ENCODE measurements around the gene SPOP.

GRCh38 chr17:49577650-49577934 is 100.3 kb downstream of the SPOP start:
- TF ChIP-seq ZBTB17 (CRISPR knock-in tag; IDR thresholded peaks at IDR 0.05), result no peak
- TF ChIP-seq POLR2A (conservative IDR thresholded peaks at IDR 0.05), result no peak
- no peak for TF ChIP-seq E2F1 (CRISPR knock-in tag; IDR thresholded peaks at IDR 0.05)
- TF ChIP-seq ZNF609 (CRISPR knock-in tag; IDR thresholded peaks at IDR 0.05; ENCODE audit: borderline replicate concordance), result no peak
- no peak for TF ChIP-seq EP400 (IDR thresholded peaks at IDR 0.05)
- TF ChIP-seq ZBTB11 (CRISPR knock-in tag; IDR thresholded peaks at IDR 0.05), result no peak
- peak; percentile 83; the same call in 1 of the 2 replicates for TF ChIP-seq HDAC2 (IDR thresholded peaks at IDR 0.05)
- no peak for TF ChIP-seq JUNB (CRISPR knock-in tag; conservative IDR thresholded peaks at IDR 0.05)
- no peak for TF ChIP-seq DMBX1 (CRISPR knock-in tag; IDR thresholded peaks at IDR 0.05; ENCODE audit: borderline replicate concordance)
- no peak for TF ChIP-seq YY1 (IDR thresholded peaks at IDR 0.05; ENCODE audit: borderline replicate concordance in 1 of 3, control insufficient read depth in 1 of 3, extremely low read depth in 1 of 3, insufficient read depth in 3 of 3, insufficient read length in 1 of 3, insufficient replicate concordance in 2 of 3, low read depth in 1 of 3, low read length in 2 of 3)
